WTC11 (cell line): ENCODE results near the gene ATG9B.

Experiments
- CREM ChIP-seq: sonication (generic); formaldehyde crosslinking; IDR thresholded peaks from 2 replicates; pipeline ENCODE4 v1.8.1; 2022; ENCODE audit warnings: mild to moderate bottlenecking, missing genetic modification reagents, moderate library complexity
- CTCF ChIP-seq: fragments of 200-600 bp; IDR thresholded peaks from 2 replicates; pipeline ENCODE4 v1.8.0; 2022; ENCODE audit warnings: antibody characterized with exemption
- ETV6 ChIP-seq: sonication (generic); formaldehyde crosslinking; IDR thresholded peaks from 2 replicates; pipeline ENCODE4 v1.8.1; 2022; ENCODE audit warnings: mild to moderate bottlenecking, missing genetic modification reagents
- MAX ChIP-seq: sonication (generic); formaldehyde crosslinking; IDR thresholded peaks from 2 replicates; pipeline ENCODE4 v1.8.0; 2022; ENCODE audit warnings: mild to moderate bottlenecking, missing genetic modification reagents
- MXD4 ChIP-seq: fragments of 250-450 bp; sonication (Bioruptor Pico); IDR thresholded peaks from 2 replicates; pipeline ENCODE4 v1.8.0; 2021; ENCODE audit warnings: mild to moderate bottlenecking, moderate library complexity, borderline replicate concordance
- NFE2L1 ChIP-seq: sonication (generic); formaldehyde crosslinking; IDR thresholded peaks from 2 replicates; pipeline ENCODE4 v1.8.1; 2023; ENCODE audit warnings: missing genetic modification reagents
- NR2C2 ChIP-seq: sonication (generic); formaldehyde crosslinking; IDR thresholded peaks from 2 replicates; pipeline ENCODE4 v1.8.0; 2022; ENCODE audit warnings: mild to moderate bottlenecking, missing genetic modification reagents
- NR3C1 ChIP-seq: sonication (generic); formaldehyde crosslinking; conservative IDR thresholded peaks from 2 replicates; pipeline ENCODE4 v1.8.1; 2023; ENCODE audit warnings: low read depth, mild to moderate bottlenecking, missing genetic modification reagents
- TCF7 ChIP-seq: sonication (generic); formaldehyde crosslinking; IDR thresholded peaks from 2 replicates; pipeline ENCODE4 v1.8.0; 2022; ENCODE audit warnings: mild to moderate bottlenecking, low read depth, missing genetic modification reagents, moderate library complexity
- ZBTB21 ChIP-seq: sonication (generic); formaldehyde crosslinking; IDR thresholded peaks from 2 replicates; pipeline ENCODE4 v1.8.1; 2023; ENCODE audit warnings: mild to moderate bottlenecking, missing genetic modification reagents, borderline replicate concordance
- ZNF423 ChIP-seq: fragments of 250-450 bp; sonication (Bioruptor Pico); IDR thresholded peaks from 2 replicates; pipeline ENCODE4 v2.1.2; 2022; ENCODE audit warnings: mild to moderate bottlenecking, moderate library complexity

- TF ChIP-seq NR3C1 (CRISPR knock-in tag) (no peak), CTCF (no peak), MXD4 (CRISPR knock-in tag) (no peak), MAX (CRISPR knock-in tag) (no peak), ETV6 (CRISPR knock-in tag) (no peak), NFE2L1 (CRISPR knock-in tag) (no peak), CREM (no peak), ZBTB21 (no peak), TCF7 (CRISPR knock-in tag) (no peak), ZNF423 (CRISPR knock-in tag) (no peak), NR2C2 (no peak)
Measured at GRCh38 chr7:150971242-150972022, 52.9 kb downstream of the ATG9B start.
